ENCODE data around the gene NT5C3A. TPM values are rescaled to one million over a fixed set of nuclear protein-coding genes. Genes with fewer than 3 reads are reported as not detected.

The NT5C3A gene
- total and polyA plus RNA-seq, 4 donors = 19.0 to 48.1 (median 23.7) TPM

- ATAC-seq (ENCODE audit: insufficient read depth, low FRiP score) (no peak), DNase-seq (no peak)
- TF ChIP-seq CTCF (IDR thresholded peaks at IDR 0.05; ENCODE audit: control extremely low read depth, extremely low read depth) = no peak
- H3K4me1 ChIP-seq (ENCODE audit: control insufficient read depth in 5 of 5, insufficient read depth in 5 of 5, low read length in 5 of 5) = peaks cover 0 to 15% (median 5%) of the 10 kb centered on the region in 5 donors
- H3K36me3 ChIP-seq (ENCODE audit: control insufficient read depth in 4 of 4, insufficient read depth in 4 of 4, low read length in 4 of 4) = no peaks in the 10 kb centered on the region
- WGBS, 2 donors = 100% methylated on average over 1 of the region's 1 CpG
- no peak overlapping the region for H3K9ac ChIP-seq (ENCODE audit: insufficient read depth in 1 of 2, low read length in 2 of 2)
- peaks cover 0 to 16% (median 3%) of the 10 kb centered on the region in 4 donors for H3K9me3 ChIP-seq (ENCODE audit: control insufficient read depth in 4 of 4, insufficient read depth in 3 of 4, low read length in 3 of 4)
- H3K27me3 ChIP-seq (ENCODE audit: control insufficient read depth in 3 of 3, insufficient read depth in 3 of 3, low read length in 2 of 3) = no peaks in the 10 kb centered on the region
- no peak overlapping the region for H3K4me3 ChIP-seq
- H3K27ac ChIP-seq (ENCODE audit: low read depth in 1 of 2, low read length in 1 of 2) = no peak overlapping the region
These were observed 3.4 kb upstream of the NT5C3A start for GRCh38 chr7:33065981-33066380.

- ATAC-seq (ENCODE audit: insufficient read depth, low FRiP score) (peak; percentile 100), DNase-seq (peak; percentile 97 to 98 (median 98))
- no peaks in the 10 kb centered on the region for H3K36me3 ChIP-seq (ENCODE audit: control insufficient read depth in 4 of 4, insufficient read depth in 4 of 4, low read length in 4 of 4)
- peak overlapping the region; percentile 97 for H3K4me3 ChIP-seq
- peak overlapping the region; percentile 64 to 93 for H3K9ac ChIP-seq (ENCODE audit: insufficient read depth in 1 of 2, low read length in 2 of 2)
- no peak for TF ChIP-seq CTCF (IDR thresholded peaks at IDR 0.05; ENCODE audit: control extremely low read depth, extremely low read depth)
- peaks cover 0 to 20% (median 8%) of the 10 kb centered on the region in 5 donors for H3K4me1 ChIP-seq (ENCODE audit: control insufficient read depth in 5 of 5, insufficient read depth in 5 of 5, low read length in 5 of 5)
- H3K27ac ChIP-seq (ENCODE audit: low read depth in 1 of 2, low read length in 1 of 2) = peak overlapping the region; percentile 92 to 97
- no peaks in the 10 kb centered on the region for H3K27me3 ChIP-seq (ENCODE audit: control insufficient read depth in 3 of 3, insufficient read depth in 3 of 3, low read length in 2 of 3)
- WGBS, 2 donors = 0 to 1% methylated on average over 50 of the region's 50 CpGs
- peaks cover 0 to 7% (median 0%) of the 10 kb centered on the region in 4 donors for H3K9me3 ChIP-seq (ENCODE audit: control insufficient read depth in 4 of 4, insufficient read depth in 3 of 4, low read length in 3 of 4)
These were observed 337 bp upstream of the NT5C3A start for GRCh38 chr7:33062782-33063443.

GRCh38 chr7:33061282-33061937 is 1.2 kb downstream of the NT5C3A start:
- H3K4me3 ChIP-seq = no peak overlapping the region
- 15 to 21% methylated on average over 8 of the region's 8 CpGs for WGBS, 2 donors
- no peak overlapping the region for H3K27ac ChIP-seq (ENCODE audit: low read depth in 1 of 2, low read length in 1 of 2)
- DNase-seq (no peak), ATAC-seq (ENCODE audit: insufficient read depth, low FRiP score) (no peak)
- H3K27me3 ChIP-seq (ENCODE audit: control insufficient read depth in 3 of 3, insufficient read depth in 3 of 3, low read length in 2 of 3) = no peaks in the 10 kb centered on the region
- H3K4me1 ChIP-seq (ENCODE audit: control insufficient read depth in 5 of 5, insufficient read depth in 5 of 5, low read length in 5 of 5) = peaks cover 0 to 20% (median 8%) of the 10 kb centered on the region in 5 donors
- H3K36me3 ChIP-seq (ENCODE audit: control insufficient read depth in 4 of 4, insufficient read depth in 4 of 4, low read length in 4 of 4) = no peaks in the 10 kb centered on the region
- TF ChIP-seq CTCF (IDR thresholded peaks at IDR 0.05; ENCODE audit: control extremely low read depth, extremely low read depth) = no peak
- H3K9me3 ChIP-seq (ENCODE audit: control insufficient read depth in 4 of 4, insufficient read depth in 3 of 4, low read length in 3 of 4) = peaks cover 0 to 7% (median 0%) of the 10 kb centered on the region in 4 donors
- peak overlapping the region; percentile 64 to 89 for H3K9ac ChIP-seq (ENCODE audit: insufficient read depth in 1 of 2, low read length in 2 of 2)

All from lung (tissue), 12 donors.